GM19238 (cell line): ENCODE data around the gene CNTNAP3.
"Not testable (repeated sequence)": the region's sequence is repeated elsewhere in the genome, so short reads cannot be mapped to it uniquely, and the experiment has no call there.

Source experiments
- DNase-seq: peaks from one replicate; pipeline ENCODE4 v3.0.0; 2011; ENCODE audit warnings: low spot score; ENCODE audit not compliant: insufficient read length

The CNTNAP3 gene

DNA sequence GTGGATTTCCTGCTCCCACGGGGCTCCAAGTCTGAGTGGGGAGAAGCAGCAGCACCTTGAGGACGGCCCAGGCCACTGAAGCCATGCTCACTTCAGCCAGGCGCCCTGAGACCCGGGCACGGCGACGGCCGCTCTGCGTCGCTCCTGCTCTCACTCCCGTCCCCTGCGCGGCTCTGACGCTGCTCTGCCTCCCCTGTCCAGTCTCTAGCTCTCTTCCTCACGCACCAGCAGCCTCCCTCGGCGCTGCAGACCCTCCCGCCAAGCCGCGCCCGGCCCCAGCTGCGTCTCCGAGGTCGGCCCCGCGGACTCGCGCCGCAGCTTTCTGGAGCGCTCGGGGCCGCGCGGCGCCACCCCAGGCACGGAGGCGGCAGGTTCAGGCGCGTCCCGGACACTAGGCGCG is at the start of gene CNTNAP3:
Gene CNTNAP3 (minus strand): TSS at position 188 of the 400 bp plus-strand sequence. CDS start 103 bp downstream, at position 85.
- DNase-seq: not testable (repeated sequence)

DNA sequence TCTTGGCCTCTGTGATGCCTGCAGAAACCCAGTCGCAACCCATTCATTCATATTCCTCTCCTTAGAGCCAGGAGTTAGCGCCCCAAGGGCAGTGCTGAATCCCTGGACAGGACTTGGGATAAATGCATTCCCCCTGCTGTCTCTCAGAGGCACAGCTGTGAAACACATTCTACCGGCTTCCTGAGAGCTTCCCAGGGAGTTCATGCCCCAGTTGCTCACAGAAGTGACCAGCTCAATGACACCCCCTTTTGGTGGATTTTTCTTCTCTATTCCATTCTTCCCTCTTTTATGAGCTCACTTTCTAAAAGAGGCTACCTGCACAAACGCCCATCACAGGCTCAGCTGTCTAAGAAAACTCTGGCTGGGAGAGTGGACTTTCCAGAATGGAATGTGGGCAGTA is 8.0 kb downstream of the CNTNAP3 start:
- not testable (repeated sequence) for DNase-seq

GRCh38 chr9:39242513-39242912 is 45.5 kb downstream of the CNTNAP3 start:
- not testable (repeated sequence) for DNase-seq

GRCh38 chr9:39232130-39232991 is 55.6 kb downstream of the CNTNAP3 start:
- not testable (repeated sequence) for DNase-seq

GRCh38 chr9:39215976-39216375 is 72.0 kb downstream of the CNTNAP3 start:
- DNase-seq: not testable (repeated sequence)

DNA sequence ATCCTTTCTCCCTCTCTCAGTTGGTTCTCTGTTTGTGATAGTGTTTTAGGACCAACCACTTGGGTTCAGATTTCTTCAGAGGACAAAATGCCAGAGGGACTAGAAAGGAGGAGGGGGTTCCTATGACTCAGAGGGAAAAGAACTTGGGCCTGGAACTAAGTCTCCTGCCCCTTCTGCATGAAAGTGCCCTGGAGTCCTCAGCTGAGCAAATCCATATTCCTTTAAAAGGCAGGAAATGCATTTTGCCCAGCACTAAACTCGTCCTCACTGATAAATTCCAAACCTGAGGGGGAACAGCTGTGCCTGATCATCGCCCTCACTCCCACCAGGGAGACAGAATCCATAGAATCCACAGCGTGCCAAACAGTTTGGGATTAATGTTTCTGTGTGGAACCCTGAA is 78.2 kb downstream of the CNTNAP3 start:
- DNase-seq: not testable (repeated sequence)

- DNase-seq: not testable (repeated sequence)
Measured at GRCh38 chr9:39206643-39207042, 81.3 kb downstream of the CNTNAP3 start.

GRCh38 chr9:39205842-39206241 is 82.1 kb downstream of the CNTNAP3 start:
- DNase-seq: not testable (repeated sequence)

DNA sequence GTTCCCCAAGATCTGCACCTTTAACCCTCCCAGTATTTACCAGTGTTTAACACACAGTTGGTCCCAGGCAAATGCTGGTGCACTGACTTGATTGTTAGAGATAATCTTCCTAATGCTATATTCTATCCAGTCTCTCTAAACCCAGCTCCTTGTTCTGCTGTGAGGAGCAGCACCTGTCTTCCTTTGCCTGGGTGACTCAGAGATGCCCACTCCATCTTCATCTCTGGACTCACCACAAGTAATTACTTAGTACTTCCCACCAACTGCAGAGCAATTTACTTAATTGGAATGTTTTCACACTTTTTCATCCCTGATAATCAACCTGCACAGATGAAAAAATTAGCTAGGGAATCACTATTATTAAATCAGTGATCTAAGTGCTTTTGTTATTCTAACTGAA is 87.6 kb downstream of the CNTNAP3 start:
- DNase-seq: not testable (repeated sequence)

DNA sequence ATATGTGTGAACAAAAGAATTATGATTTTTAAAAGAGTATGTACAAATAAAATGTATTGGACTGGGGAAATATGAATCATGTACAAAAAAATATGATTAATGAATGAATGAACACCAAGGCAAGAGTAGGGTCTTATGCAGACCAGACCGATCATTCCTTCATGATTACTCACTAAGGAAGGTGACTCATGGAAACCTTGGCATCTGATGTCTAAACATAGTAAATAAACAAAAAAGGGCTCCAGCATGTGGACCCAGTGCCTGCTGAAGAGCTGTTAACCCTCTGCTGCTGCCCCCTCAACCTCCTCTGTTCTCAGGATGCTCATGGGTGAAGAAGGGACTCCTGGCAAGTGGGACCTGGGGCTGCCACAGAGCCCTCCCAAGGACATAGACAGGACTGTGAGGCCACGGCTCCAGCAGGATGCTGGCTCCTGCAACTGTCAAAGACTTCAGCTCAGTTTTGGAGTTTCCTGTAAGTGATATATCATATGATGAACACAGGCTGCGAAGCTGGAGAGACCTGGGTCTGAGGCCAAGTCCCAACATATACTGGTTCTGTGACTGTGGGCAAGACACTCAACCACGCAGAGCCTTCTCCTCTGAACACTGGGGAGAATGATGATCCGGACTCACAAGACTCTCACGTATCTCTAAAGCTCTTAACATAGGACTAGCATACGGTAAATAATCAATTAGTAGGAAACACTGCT is 89.8 kb downstream of the CNTNAP3 start:
- DNase-seq: not testable (repeated sequence)

DNA sequence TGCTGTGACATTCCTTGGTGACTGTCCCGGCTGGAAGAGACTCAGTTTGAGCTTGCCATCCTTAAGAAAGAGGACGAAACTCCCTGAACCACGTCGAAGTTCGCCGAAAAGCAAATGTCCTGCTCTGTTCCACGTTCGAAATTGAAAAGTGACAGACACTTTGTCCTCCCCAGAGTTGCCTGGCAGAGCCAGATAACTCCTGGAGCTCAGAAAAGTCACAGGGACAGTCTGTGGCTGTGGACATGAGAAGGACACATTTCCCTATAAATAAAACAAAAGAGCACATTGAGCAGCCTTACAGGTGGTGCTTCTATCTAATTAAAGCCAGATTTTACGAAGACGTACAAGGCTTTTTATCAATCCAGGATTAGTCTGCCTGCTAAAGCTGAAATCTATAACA is 116.6 kb downstream of the CNTNAP3 start:
- DNase-seq: not testable (repeated sequence)

GRCh38 chr9:39157714-39158113 is 130.3 kb downstream of the CNTNAP3 start:
- not testable (repeated sequence) for DNase-seq

- not testable (repeated sequence) for DNase-seq
Measured at GRCh38 chr9:39132826-39133552, 155.0 kb downstream of the CNTNAP3 start.

- DNase-seq: not testable (repeated sequence)
Measured at GRCh38 chr9:39121401-39121800, 166.6 kb downstream of the CNTNAP3 start.

DNA sequence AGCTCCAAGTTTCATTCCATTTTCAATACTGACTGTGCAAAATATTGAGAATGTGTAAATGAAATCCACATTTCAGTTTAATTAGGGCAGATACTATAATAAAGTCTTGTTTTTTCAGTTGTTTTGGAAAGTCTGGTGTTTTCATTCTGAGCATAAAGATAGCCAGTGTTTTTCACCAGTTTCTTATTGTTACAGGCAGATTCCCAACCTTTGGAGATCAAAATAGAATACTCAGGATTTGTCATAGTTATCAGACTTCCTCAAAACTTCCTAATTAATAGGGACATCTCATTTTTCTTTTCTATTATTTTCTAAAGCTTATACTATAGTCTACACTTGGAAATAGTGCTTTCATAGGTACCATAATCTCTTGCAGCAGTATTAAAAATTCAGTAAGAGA is 176.2 kb downstream of the CNTNAP3 start:
- not testable (repeated sequence) for DNase-seq

DNA sequence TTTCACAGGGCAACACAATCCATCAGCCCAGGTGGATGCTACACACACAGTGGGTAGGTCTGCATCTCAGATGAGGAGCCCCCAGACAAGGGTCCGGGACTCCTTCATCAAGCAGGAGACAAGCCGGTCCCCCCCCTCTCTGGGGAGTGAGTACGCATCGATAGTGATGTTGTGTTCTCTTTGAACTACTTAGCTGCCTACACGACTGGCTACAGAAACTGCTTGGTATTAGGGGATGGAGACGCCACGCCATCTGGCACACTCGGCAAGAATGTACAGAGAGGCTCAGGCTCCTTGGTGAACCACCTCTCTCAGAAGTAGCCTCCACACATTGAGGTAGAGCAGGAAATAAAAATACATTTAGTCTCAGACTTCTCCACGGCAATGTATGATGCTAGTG is 179.8 kb downstream of the CNTNAP3 start:
- DNase-seq: no peak

GRCh38 chr9:39097208-39097607 is 190.8 kb downstream of the CNTNAP3 start:
- not testable (repeated sequence) for DNase-seq

- not testable (repeated sequence) for DNase-seq
Measured at GRCh38 chr9:39085311-39085710, 202.7 kb downstream of the CNTNAP3 start.

DNA sequence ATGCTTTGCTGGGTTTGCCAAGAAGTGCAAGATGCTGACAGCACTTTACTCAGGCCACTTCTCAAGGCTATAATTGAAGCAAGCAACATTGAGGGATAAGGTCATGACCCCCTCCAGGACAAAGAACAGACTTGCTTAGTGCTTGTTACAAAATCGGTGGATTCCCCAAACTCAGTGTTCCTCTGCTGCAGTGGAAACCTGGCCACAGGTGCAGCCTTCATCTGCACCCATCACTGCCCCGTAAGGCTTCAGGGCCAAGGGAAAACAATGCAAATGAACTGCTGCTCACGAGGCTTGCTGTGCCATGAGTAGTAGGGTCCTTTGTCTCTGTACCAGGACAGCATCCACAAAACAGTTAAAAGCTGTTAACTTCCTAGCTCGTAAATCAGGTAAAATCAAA is 205.4 kb downstream of the CNTNAP3 start:
- DNase-seq: not testable (repeated sequence)

GRCh38 chr9:39080081-39080480 is 207.9 kb downstream of the CNTNAP3 start:
- DNase-seq: not testable (repeated sequence)

- DNase-seq: not testable (repeated sequence)
Measured at GRCh38 chr9:39078621-39079256, 209.2 kb downstream of the CNTNAP3 start.
